Measurements from ENCODE around the gene PIP5K1B. TPM values are rescaled to one million over a fixed set of nuclear protein-coding genes. Genes with fewer than 3 reads are reported as not detected.

Gene PIP5K1B
- polyA plus RNA-seq, 1 donor: 1.1 TPM

- DNase-seq (ENCODE audit: low read depth): no peak
Observed at GRCh38 chr9:68771376-68771775, 66.3 kb downstream of the PIP5K1B start.

- DNase-seq (ENCODE audit: low read depth): no peak
Observed at GRCh38 chr9:68775003-68775730, 70.1 kb downstream of the PIP5K1B start.

GRCh38 chr9:68777070-68777763 lies 72.2 kb downstream of the PIP5K1B start:
- no peak for DNase-seq (ENCODE audit: low read depth)

GRCh38 chr9:68778635-68779034 lies 73.6 kb downstream of the PIP5K1B start:
- no peak for DNase-seq (ENCODE audit: low read depth)

GRCh38 chr9:68779558-68780379 lies 74.7 kb downstream of the PIP5K1B start:
- peak; percentile 80 for DNase-seq (ENCODE audit: low read depth)

GRCh38 chr9:68780380-68780712 lies 75.3 kb downstream of the PIP5K1B start:
- no peak for DNase-seq (ENCODE audit: low read depth)

GRCh38 chr9:68780720-68781119 lies 75.7 kb downstream of the PIP5K1B start:
- no peak for DNase-seq (ENCODE audit: low read depth)

GRCh38 chr9:68781928-68782327 lies 76.9 kb downstream of the PIP5K1B start:
- DNase-seq (ENCODE audit: low read depth): no peak

GRCh38 chr9:68782546-68782945 lies 77.5 kb downstream of the PIP5K1B start:
- DNase-seq (ENCODE audit: low read depth): no peak

- DNase-seq (ENCODE audit: low read depth): no peak
Observed at GRCh38 chr9:68785965-68786364, 80.9 kb downstream of the PIP5K1B start.

GRCh38 chr9:68791169-68791568 lies 86.1 kb downstream of the PIP5K1B start:
- no peak for DNase-seq (ENCODE audit: low read depth)

GRCh38 chr9:68793605-68794343 lies 88.7 kb downstream of the PIP5K1B start:
- no peak for DNase-seq (ENCODE audit: low read depth)

- no peak for DNase-seq (ENCODE audit: low read depth)
Observed at GRCh38 chr9:68794898-68795297, 89.9 kb downstream of the PIP5K1B start.

GRCh38 chr9:68795411-68795810 lies 90.4 kb downstream of the PIP5K1B start:
- DNase-seq (ENCODE audit: low read depth): no peak

- no peak for DNase-seq (ENCODE audit: low read depth)
Observed at GRCh38 chr9:68797116-68797515, 92.1 kb downstream of the PIP5K1B start.

- no peak for DNase-seq (ENCODE audit: low read depth)
Observed at GRCh38 chr9:68798423-68798822, 93.4 kb downstream of the PIP5K1B start.

- no peak for DNase-seq (ENCODE audit: low read depth)
Observed at GRCh38 chr9:68800836-68801235, 95.8 kb downstream of the PIP5K1B start.

GRCh38 chr9:68802525-68803015 lies 97.5 kb downstream of the PIP5K1B start:
- DNase-seq (ENCODE audit: low read depth): no peak

- DNase-seq (ENCODE audit: low read depth): no peak
Observed at GRCh38 chr9:68804911-68805889, 100.2 kb downstream of the PIP5K1B start.

GRCh38 chr9:68805890-68806517 lies 101.0 kb downstream of the PIP5K1B start:
- no peak for DNase-seq (ENCODE audit: low read depth)
